ENCODE measurements around the gene MYH7.

- TF ChIP-seq EZH2 (IDR thresholded peaks at IDR 0.05), result no peak
- no peak for TF ChIP-seq POLR2AphosphoS5 (IDR thresholded peaks at IDR 0.05; ENCODE audit: borderline replicate concordance, low read depth, low read length)
- no peak for TF ChIP-seq FOXP2 (optimal IDR thresholded peaks at IDR 0.05; ENCODE audit: control extremely low read depth, extremely low read length, insufficient read depth)
Observed at GRCh38 chr14:23381871-23382270, 53.6 kb downstream of the MYH7 start.

Data from SK-N-MC (cell line).